ENCODE results near the gene KLK7.

- no peak for TF ChIP-seq CTCF (IDR thresholded peaks at IDR 0.05)
- no peak for TF ChIP-seq POLR2A (IDR thresholded peaks at IDR 0.05)
Observed at GRCh38 chr19:51019544-51019925, 35.8 kb upstream of the KLK7 start, which contains the start of gene KLK10.

Measured in esophagus squamous epithelium (tissue), 4 donors.